GM13976 (cell line): ENCODE results near the gene WBP1L.
"Not testable (repeated sequence)": the region's sequence is repeated elsewhere in the genome, so short reads cannot be mapped to it uniquely, and the experiment has no call there.

Experiments used
- DNase-seq: peaks from one replicate; pipeline ENCODE4 v3.0.0; 2012; ENCODE audit warnings: low spot score
- CTCF ChIP-seq: IDR thresholded peaks from 2 replicates; pipeline ENCODE4 v1.5.1; 2012; ENCODE audit warnings: borderline replicate concordance, mild to moderate bottlenecking; ENCODE audit not compliant: insufficient read depth; ENCODE audit errors: extremely low read depth, missing control alignments, control extremely low read depth
- in situ Hi-C: fragments of 300-500 bp; cut with MboI; formaldehyde crosslinking; loops from one replicate; pipeline ENCODE4 v1.12.0; 2022; ENCODE audit warnings: low sequenced_read_pairs, mixed read lengths, inconsistent platforms; ENCODE audit not compliant: unreplicated experiment

The WBP1L gene

GRCh38 chr10:102814873-102815661, 71.3 kb downstream of the WBP1L start:
- DNase-seq = no peak
- TF ChIP-seq CTCF = no peak
- in situ Hi-C loops = no loop called here

GRCh38 chr10:102815790-102816549, 72.2 kb downstream of the WBP1L start:
- DNase-seq = no peak
- in situ Hi-C loops = no loop called here
- no peak for TF ChIP-seq CTCF

DNA sequence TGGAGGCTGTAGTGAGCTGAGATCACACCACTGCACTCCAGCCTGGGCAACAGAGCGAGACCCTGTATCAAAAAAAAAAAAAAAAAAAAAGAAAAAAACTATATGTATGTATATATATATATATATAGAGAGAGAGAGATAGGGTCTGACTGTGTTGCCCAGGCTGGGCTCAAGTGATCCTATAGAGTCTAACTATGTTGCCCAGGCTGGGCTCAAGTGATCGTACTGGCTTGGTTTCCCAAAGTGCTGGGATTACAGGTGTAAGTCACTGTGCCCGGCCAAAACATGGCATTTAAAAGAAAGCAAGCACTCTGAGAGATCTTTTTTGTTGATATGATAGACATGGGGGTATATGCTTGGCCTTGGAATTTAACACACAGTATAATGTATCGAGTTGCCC, 73.4 kb downstream of the WBP1L start:
- DNase-seq = no peak
- no peak for TF ChIP-seq CTCF
- in situ Hi-C loops = no loop called here

DNA sequence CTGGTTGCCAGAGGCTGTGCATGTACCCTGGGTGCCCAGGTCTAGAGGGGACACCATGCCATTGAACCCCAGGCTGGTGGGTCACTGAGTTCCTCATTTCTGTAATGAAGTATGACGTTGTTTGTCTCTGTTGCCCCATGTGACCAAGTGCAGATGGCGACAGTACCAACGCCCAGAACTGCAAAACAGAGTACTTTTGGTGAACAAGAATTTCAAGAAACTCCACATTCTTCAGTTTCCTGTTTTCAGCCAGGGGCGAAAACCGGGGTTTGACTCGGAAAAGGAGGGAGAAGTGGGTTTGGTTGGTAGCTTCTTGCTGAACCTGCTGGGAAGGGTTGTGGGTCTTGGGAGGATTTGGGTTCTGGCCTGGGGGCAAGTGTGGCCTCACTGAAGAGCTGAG, 75.3 kb downstream of the WBP1L start:
- no peak for DNase-seq
- in situ Hi-C loops = no loop called here
- TF ChIP-seq CTCF = no peak

GRCh38 chr10:102820008-102820407, 76.3 kb downstream of the WBP1L start:
- in situ Hi-C loops, DNase-seq: not testable (repeated sequence)

GRCh38 chr10:102822222-102822621, 78.5 kb downstream of the WBP1L start:
- no peak for DNase-seq
- in situ Hi-C loops = no loop called here
- TF ChIP-seq CTCF = no peak

DNA sequence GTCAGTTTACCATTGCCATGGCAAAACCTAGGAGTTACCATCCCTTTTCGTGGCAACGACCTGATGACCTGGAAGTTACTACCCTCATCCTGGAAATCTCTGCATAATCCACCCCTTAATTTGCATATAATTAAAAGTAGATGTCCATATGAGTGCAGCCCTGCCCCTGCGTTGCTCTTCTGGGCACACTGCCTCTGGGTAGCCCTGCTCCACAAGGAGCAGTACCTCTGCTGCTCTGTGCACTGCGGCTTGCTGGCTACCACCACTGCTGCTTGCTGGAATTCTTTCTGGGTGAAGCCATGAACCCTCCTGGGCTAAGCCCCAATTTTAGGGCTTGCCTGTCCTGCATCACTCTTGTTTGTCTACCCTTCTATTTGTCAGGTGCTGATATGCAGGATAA, 80.9 kb downstream of the WBP1L start:
- in situ Hi-C loops = no loop called here
- DNase-seq = no peak
- TF ChIP-seq CTCF = no peak
